HG03103 (cell line): ENCODE results near the gene TSPOAP1.

Source experiments
- ATAC-seq: cut with Tn5 transposase; IDR thresholded peaks from one replicate; pipeline ENCODE4 v1.9.1; 2021; ENCODE audit warnings: low read depth; ENCODE audit not compliant: unreplicated experiment

Gene TSPOAP1

DNA sequence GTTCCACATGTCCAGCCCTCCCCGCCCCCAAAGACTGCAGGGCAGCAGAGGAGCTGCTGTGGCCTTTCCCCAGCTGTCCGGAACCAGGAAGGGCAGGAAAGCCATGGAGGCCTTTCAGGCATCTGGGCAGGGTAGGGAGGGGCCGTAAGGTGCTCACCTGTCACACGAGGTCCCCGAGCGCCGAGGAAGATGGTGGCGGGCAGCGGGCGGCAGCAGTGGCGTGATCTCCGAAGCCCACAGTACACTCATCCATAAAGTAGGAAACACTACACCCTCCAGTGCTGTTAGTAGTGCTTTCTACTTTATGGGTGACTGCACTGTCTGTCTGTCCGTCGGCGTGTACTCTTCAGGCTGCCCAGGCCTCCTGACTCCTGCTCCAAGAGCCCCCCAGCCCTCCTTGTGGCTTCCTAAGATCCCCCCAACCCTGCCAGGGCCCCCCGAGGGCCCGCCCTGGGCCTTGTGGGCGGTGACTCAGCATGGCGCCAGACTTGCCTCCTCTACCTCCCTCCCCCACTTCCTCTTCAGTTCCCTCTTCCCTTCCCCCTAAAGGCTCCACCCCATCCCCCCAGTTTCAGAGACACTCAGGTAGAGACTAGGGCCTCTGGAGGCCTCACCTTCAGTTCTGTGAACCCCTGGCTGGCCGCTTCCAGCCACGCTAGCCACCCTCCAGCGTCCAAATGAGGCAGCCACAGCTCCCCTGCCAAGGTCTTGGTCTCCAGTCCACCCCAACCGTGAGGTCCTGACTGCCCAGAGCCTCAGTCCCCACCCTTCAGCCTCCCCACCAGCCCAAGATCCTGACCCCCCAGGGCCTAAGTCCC lies 2.6 kb upstream of the TSPOAP1 start:
- no peak for ATAC-seq

DNA sequence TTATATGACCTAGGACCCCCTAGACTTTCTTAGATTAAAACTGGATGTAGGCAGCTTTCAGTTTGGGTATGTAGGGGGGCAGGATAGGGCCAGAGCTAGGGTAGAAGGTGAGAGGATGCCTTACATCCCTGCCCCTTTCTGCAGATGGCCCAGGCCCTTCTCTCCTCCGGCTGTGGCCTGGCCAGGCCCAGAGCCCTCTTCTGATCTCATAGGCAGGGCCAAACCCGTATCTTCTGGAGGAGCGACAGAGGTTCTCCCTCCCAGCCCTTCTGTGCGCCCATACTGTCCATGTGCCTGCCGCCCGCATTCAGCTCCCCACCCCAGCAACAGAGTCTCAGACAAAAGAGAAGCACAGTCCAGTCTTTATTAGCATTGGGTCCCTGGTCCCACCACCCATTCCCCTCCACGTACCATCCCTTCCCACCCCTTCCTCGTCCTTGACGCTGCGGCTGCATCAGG lies 2.0 kb upstream of the TSPOAP1 start:
- ATAC-seq, result no peak

DNA sequence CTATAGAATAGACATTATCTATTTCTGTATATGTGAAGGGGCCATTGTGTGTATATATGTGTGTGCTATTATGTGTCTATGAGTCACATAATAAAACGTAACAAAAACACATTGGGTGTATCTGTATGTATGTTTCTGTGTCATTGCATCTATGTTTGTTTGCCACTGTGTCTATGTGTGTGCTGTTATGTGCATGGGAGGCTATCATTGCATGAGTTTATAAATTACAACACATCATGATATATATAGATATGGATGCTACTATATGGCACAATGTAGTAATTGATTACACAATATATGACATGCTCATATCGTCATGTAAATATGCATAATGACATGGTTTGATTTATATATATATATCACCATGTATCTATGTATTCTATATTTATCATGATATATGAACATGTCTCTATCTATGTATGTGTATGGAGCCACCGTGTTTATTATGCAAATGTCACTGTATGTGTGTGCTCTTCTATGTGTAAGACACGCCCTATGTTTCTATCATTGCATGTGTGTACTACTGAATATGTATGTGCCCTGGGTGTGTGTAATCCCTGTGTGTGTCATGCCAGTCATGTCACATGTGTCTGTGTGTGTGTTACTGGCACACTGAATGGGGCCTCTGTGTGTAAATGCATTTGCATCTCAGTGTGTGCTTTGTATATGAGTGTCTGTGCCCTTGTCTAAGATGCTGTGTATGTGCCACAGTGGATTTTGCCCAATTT lies 1.4 kb upstream of the TSPOAP1 start:
- ATAC-seq, result peak; percentile 8

DNA sequence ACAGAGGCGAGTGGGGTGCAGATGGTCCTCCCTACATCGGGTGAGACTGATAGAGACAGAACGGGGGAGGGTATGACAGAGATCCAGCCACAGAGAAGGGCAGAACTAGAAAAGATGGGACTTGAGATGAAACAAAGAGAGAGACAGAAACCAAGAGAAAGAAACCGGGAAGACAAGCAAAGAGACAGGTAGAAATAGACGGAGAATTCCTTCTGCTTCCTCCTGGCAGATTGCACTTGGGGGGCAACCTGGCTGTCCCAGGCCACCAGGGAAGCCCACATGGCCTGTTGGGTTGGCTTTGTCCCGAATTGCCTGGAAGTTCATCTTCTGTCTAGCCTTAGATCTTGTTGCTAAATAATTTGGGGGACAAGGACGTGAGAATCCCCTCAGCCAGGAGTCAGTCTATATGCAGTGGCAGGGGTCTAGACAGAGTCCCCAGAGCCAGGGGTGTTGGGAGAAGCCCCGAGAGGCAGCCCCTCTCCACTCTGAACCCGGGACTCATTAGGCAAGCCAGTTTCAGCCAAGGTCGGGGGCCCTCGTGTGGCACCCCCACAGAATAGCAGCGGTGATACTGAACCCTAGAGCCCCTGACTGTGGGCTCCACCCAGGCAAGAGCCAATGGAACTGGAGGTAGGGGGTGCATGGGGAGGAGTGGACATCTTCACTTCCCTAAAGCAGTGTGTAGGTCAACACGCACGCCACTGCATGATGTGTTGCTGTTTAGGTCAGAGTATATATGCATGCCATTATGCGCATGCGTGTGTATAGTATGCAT lies 627 bp upstream of the TSPOAP1 start:
- ATAC-seq, result peak; percentile 38

DNA sequence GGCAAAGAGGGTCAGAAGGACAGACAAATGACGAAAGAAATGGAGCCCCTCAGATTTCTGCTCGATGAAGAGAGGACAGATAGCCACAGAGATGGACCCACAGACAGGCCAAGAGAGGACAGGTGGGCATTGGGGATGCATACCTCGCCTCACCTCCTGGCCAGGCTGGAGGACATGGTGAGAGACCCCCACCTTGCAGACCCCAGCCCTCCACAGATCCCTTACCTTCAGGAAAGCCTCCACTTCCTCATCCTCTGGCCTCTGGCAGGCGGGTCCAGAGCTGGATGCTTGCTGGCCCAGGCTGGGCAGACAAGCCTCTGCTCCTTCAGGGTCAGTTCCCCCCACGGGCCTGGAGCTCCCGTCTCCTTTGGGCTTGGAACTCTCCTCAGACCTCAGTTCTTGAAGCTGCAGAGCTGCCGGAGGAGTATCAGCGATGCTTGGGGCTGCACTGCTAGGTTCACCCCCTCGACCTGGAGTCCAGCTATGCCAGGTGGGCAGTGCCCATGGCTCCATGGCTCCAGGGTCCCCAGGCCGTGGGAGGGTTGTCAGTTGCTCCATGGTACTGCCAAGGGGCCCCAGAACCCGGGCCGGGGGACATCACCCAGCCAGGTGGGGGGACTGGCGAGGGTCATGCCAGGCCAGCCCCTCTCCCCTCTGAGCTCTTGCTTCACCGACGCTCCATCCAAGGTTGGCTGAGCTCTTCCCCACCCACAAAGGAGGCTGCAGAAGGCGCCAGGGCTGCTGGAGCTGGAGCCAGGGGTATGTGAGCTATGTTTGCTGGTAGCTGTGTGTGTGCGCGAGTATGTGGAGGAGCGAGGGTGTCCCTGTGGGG lies 1.0 kb downstream of the TSPOAP1 start:
- ATAC-seq, result no peak

DNA sequence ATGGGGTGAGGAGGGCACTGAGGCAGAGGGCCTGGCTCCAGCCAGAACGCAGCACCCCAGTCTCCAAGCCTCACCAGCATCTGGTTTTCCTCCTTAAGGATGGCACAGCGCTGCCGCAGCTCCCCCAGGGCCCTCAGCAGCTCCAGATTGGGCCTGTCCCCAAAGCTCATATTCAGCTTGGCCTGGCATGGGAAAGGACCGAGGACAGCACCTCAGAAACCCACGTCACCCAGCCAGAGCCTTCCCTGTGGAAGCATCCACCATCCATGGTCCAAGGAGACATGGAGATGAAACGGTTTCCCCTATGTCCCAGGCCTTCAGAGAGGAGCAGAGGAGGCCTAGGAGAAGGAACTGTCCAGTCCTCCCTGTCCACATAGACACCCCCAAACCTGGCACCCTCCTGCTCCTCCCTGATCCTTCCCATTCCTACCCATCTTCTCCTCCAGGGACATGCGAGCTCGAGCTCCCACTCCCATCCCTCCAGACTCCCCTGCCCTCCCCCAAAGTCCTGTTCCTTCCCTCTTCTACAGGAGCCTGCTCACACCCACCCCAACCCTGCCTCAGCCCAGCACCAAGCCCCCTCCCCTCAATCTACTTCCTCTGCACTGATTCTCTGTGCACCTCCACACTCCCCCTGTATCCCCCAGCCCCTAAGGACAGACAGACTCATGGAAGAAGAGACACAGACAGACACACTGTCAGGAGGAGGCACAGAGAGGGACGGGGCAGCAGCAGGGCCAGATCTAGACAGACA lies 1.8 kb downstream of the TSPOAP1 start:
- ATAC-seq, result no peak

DNA sequence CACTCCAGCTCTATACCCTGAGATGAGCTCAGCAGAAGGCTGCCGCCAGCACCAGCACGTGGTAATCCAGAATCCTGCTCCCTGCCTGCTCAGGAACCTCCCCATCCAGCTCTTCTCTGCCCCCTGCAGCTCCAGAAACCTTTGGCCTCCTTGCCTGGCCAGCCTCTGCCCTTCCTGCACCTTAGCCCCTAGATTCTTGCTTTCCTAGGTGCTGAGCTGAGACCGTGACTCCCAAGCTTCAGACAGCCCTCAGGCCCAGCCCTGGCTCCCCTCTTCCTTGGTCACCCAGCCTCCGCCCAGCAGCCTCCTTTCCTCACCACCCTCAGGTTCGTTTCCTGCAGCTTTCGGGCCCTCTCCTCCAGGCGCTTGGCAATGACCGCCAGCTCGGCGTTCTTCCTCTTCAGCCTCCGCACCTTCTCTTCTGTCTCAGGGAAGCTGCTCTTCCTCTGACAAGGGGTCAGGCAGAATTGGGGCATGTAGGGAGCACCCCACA lies 2.6 kb downstream of the TSPOAP1 start:
- ATAC-seq, result no peak

DNA sequence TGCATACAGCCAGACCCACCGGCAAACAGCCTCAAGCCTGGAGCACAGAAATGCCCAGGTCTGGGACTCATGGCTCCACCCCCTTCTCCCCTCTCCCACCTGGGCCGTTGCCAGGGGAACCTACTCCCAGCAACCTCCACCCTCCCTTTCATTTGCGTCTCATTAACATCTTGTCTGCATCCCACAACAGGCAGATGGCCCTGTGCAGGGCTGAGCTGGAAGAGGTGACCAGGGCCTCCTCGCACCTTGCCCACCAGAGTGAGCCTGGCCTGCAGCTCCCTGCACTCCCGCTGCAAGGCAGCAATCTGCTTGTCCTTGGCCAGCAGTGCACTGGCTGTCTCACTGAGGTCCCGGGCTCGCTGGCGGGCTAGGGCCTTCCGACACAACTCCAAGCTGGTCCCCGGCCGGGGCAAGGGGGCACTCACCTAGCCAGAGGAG lies 3.3 kb downstream of the TSPOAP1 start:
- ATAC-seq, result no peak

DNA sequence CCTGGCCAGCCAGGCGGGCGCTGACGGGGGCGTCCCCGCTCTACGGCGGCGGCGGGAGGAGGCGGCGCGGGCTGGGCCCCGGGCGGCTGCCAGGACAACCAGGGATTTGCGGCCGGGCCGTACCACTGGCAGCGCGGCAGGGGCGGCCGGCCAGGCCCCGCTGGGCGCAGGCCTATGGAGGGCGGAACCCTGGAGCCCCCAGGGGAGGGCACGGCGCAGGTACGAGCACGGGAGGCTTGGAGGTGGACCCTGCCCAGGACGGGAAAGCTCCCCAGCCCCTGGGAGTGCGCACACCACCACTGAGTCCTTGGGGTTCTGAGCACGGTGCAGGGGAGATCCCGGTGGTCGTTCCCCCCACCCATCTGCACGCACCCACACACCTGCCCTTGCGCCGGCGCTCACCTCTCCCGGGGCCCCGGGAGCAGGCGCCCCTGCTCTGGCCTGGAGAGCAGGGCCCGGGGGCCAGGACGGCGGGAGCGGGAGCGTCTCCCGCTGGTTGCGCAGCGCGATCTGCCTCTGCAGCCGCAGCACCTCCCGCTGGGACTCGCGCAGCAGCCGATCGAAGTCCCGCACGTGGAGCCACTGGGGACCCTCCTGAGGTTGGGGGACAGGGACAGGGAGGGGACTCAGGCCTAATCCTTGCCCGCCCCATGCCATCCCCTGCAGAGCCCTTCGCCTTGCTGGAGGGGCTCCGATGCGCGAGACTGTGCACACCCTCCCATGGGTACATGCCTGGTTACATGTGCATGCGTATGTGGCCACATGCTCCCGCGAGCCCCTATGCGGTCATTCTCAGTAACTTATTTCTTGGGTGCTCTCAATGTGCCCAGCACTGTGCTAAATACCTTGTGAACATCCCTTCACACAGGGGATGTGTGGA lies 3.9 kb downstream of the TSPOAP1 start:
- no peak for ATAC-seq

DNA sequence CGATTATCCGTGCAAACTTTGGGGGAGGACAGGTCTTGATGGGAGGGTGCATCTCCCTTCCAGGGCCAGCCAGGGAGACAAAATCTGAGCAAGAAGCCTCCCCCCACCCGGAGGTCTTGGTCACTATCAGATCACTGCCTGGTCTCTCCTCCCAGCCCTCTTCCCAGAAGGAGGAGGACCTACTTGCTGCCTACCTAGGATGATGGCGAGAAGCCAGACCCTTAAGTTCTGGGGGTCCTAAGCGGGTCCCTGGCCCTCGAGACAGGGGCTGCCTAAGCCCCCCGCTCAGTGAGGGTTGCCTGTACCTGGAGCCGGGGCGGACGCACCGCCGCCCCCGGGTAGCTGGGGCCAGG lies 4.6 kb downstream of the TSPOAP1 start:
- no peak for ATAC-seq

DNA sequence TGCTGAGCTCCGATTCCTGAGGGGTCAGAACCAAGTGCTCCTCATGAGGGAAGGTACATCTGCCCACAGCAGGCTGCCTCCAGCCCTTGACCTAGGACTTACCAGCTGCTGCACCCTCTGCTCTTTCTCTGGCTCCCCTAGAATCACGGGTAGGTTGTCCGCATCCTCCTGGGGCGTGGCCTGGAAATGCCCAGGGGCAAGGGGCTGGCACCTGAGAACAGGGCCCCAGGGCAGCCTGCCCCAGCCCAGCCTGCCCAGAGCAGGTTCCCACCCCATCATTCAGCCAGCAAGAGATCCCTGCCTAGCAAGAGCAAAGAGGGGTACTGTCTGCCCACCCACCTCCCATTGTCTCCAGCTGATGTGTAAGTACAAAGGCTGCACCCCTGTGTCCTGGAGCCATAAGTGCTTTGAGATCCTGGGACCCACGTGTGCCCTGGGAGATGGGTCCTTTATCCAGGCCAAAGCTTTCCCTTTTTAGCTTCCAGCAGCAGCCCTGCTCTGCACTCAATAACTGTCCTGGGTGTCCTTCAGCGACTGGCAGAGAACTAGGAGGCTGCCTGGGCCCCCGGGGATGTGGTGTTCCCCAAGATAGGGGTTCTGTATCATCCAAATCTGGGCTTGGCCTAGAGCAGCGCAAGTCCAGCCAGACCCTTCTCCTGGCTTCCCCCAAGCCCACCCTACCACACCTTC lies 5.1 kb downstream of the TSPOAP1 start:
- no peak for ATAC-seq

DNA sequence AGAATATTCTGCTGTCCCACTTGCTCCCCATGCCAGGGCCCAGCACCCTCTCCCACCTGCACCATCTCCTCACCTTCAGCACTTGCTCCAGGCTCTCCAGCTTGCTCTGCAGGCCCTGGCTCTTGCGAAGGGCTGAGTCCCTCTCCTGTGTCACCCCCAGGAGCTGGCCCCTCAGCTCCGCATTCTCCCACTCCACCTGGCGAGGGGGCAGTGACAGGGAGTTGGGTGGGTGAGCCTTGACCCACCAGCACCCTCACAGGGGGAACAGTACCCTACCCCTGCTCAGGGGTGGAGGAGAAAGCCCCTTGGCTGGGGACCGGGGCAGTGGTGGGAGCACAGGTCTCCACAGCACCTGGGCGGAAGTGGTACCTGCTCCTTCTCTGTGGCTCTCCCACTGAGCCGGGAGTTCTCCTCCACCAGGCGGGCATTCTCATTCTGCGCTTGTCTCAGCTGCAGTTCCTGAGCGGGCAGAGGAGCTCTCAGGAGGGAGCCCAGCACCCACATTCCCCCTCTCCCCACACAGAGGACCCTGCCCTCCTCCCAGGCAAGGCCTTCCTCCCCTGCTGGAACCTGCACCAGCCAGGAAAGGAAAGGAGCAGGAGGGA lies 5.9 kb downstream of the TSPOAP1 start:
- no peak for ATAC-seq

DNA sequence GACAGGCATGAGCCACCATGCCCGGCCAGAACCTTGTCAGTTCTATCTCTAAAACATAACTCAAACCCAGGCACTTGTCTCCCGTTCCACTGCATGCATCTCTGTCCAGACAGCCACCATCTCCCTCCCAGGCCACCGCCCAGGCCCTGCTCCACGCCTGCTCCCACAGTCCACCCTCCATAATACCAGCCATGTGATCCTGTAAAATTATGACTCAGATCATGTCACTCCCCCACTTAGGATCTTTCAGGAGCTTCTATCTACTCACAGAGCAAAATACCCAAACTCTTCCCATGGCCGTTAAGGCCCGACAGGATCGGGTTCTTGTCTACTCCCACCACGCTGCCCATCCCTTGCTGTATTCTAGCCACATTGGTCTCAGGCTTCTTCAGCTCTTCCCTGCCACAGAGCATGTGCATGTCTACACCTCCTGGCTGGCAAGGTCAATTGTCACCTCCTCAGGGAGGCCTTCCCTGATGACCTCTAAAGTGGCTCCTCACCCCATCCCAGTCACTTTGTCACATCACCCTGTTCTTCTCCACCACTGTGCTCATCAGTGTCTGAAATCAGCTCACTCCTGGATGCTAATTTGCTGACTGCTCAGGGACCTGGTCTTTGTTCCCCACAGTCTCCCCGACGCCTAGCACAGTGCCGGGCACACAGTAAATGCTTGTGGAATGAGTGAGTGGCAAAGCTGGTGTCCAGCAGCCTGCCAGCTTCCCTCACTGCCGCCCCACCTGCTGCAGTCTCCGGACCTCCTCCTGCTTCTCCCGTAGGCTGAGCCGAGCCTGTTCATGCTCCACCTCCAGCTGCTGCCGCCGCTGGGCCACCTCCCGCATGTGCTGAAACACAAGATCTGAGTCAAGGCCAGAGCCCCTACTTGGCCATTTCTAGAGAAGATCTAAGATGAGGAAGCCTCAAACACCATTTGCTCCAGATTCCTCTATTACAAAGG lies 6.7 kb downstream of the TSPOAP1 start:
- ATAC-seq, result no peak

DNA sequence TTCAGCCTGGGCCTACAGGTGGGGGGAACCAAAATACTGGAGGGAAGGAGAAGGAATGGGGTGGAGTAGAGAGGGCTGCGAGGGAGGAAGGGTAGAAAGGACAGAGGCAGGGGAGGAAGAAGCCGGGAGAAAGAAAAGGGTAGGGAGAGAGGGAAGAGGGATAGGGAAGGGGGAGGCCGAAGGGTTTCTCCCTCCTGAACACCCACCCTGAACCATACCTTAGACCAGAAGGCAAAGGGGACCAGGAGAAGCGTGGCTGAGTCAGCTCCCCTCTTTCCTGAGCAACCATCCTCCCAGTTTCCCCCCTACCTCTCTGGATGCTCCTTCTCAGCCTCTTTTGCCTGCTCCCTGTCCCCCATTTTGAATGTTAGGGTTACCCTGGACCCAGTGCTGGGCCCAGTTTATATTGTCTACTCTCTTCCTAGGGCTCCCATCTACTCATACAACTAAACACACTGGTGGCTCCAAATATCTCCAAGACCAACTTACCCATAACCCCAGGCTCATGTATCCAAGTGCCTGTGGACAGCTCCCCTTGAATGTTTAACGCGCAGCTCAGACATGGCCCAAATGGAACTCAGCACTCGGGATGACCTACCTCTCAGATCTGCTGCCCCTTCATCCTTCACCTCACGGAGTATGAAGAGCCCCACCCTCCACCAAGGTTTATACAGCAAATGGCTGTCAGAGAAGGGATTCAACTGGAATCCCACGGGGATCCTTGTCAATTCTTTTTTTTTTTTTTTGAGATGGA lies 7.8 kb downstream of the TSPOAP1 start:
- no peak for ATAC-seq

DNA sequence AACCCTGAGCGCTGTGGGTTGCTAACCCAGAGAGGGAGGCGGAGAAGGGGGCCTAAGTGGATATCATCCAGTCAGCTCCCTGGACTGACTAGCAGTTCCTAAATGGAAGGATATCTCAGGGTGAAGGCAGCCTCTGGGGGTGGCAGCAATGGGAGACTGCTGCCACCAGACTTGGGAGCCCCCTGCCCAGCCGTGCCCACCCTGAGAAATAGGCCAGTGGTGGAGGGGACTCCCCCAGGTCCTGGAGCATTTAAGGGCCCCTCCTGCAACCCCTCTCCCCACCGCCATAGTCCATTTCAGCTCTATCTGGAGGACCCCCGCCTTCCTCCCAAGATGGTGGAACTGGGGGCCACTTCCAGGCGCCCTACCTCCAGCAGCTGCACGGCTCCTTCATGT lies 8.4 kb downstream of the TSPOAP1 start:
- ATAC-seq, result no peak
